Right cardiac atrium (tissue), 5 donors: Measurements from ENCODE around the gene PSMD12. TPM values are rescaled to one million over a fixed set of nuclear protein-coding genes. Genes with fewer than 3 reads are reported as not detected.
"Not testable (repeated sequence)": the region's sequence is repeated elsewhere in the genome, so short reads cannot be mapped to it uniquely, and the experiment has no call there.

Source experiments
- ATAC-seq, 2 donors: fragments of 200-7000 bp; cut with Tn5 transposase; one replicate each; pipeline versions ENCODE4 v1.8.0 to v1.9.1; 2020; ENCODE audit warnings: moderate library complexity in 2 of 2, mild to moderate bottlenecking in 1 of 2
- DNase-seq, 3 donors: peaks; one replicate each; pipeline ENCODE4 v3.0.0-alpha.2; 2020
- H3K27ac ChIP-seq: one replicate; pipeline ENCODE4 v1.5.1; 2013; ENCODE audit warnings: mild to moderate bottlenecking, low read length, control low read depth, moderate library complexity
- H3K27me3 ChIP-seq: one replicate; pipeline ENCODE4 v1.6.1; 2013; ENCODE audit not compliant: control insufficient read depth, insufficient read depth
- H3K4me1 ChIP-seq: one replicate; pipeline ENCODE4 v1.6.1; 2013; ENCODE audit warnings: low read length; ENCODE audit not compliant: control insufficient read depth, insufficient read depth
- H3K4me3 ChIP-seq: one replicate; pipeline ENCODE4 v1.5.1; 2013; ENCODE audit warnings: low read length, control low read depth
- H3K9me3 ChIP-seq: one replicate; pipeline ENCODE4 v1.6.1; 2013; ENCODE audit warnings: low read length; ENCODE audit not compliant: control insufficient read depth
- WGBS: extraction: QIAGEN DNeasy Blood & Tissue Kit; methylation state at CpG from one replicate; pipeline ENCODE4 v1.1.7; 2013; 5-methylcytosine and 5-hydroxymethylcytosine counted together
- intact Hi-C, 4 donors: fragments of 100-400 bp; cut with DNase I; formaldehyde crosslinking; loops; one replicate each; pipeline versions ENCODE4 v1.11.0 to v1.14.0; 2022 to 2023
- polyA plus RNA-seq: library from polyadenylated mRNA; stranded (reverse); fragments of 200-250 nt; gene quantifications from one replicate; pipeline ENCODE4 v1.2.3, GENCODE V29; 2013
- total RNA-seq, 4 donors: library from RNA; stranded (reverse); fragmentation: NEBNext Ultra II Directional; extraction: Animal tissue kit (Norgen Biotek cat#: 25700); gene quantifications; one replicate each; pipeline ENCODE4 v1.2.1, GENCODE V29; 2021
- donor health status: healthy with polysubstance abuse.
- donor health status: DM: no; HTN: yes; CAD: no.
- donor health status: DM: no; HTN: no; CAD: no.
- donor health status: DM: no; HTN: yes; CAD: no; lungs with severe emphysema.
- donor health status: DM: yes; HTN: yes; CAD: no.

The PSMD12 gene
- total and polyA plus RNA-seq, 5 donors, result 26.7 to 59.5 (median 49.6) TPM

GRCh38 chr17:67401598-67402504 is 35.5 kb upstream of the PSMD12 start:
- WGBS, result 90% methylated on average over 16 of the region's 16 CpGs
- intact Hi-C loops, result no loop called here
- Histone ChIP-seq H3K9me3 (no peaks in the 10 kb centered on the region), H3K27ac (no peak overlapping the region), H3K4me3 (no peak overlapping the region), H3K4me1 (peaks cover 3% of the 10 kb centered on the region), H3K27me3 (no peaks in the 10 kb centered on the region)
- no peak for ATAC-seq
- no peak for DNase-seq

GRCh38 chr17:67401106-67401505 is 34.7 kb upstream of the PSMD12 start:
- no peaks in the 10 kb centered on the region for H3K9me3 ChIP-seq
- ATAC-seq (no peak), DNase-seq (no peak)
- no peak overlapping the region for H3K27ac ChIP-seq
- no peaks in the 10 kb centered on the region for H3K27me3 ChIP-seq
- 93% methylated on average over 9 of the region's 9 CpGs for WGBS
- H3K4me3 ChIP-seq, result no peak overlapping the region
- intact Hi-C loops, result no loop called here
- peaks cover 3% of the 10 kb centered on the region for H3K4me1 ChIP-seq

- Histone ChIP-seq H3K4me1 (peaks cover 3% of the 10 kb centered on the region), H3K27me3 (no peaks in the 10 kb centered on the region), H3K9me3 (no peaks in the 10 kb centered on the region), H3K27ac (peak overlapping the region; percentile 13), H3K4me3 (no peak overlapping the region)
- 14% methylated on average over 6 of the region's 6 CpGs for WGBS
- no peak for DNase-seq
- intact Hi-C loops, result no loop called here
- ATAC-seq, result peak; percentile 21 to 24
Measured at GRCh38 chr17:67400193-67400592, 33.8 kb upstream of the PSMD12 start.

- H3K27ac ChIP-seq, result peak overlapping the region; percentile 13
- no peak for ATAC-seq
- no peak for DNase-seq
- H3K9me3 ChIP-seq, result no peaks in the 10 kb centered on the region
- H3K27me3 ChIP-seq, result no peaks in the 10 kb centered on the region
- intact Hi-C loops, result no loop called here
- H3K4me3 ChIP-seq, result no peak overlapping the region
- H3K4me1 ChIP-seq, result peaks cover 3% of the 10 kb centered on the region
- 90% methylated on average over 3 of the region's 3 CpGs for WGBS
Measured at GRCh38 chr17:67399676-67400075, 33.3 kb upstream of the PSMD12 start.

- WGBS, result 96% methylated on average over 9 of the region's 9 CpGs
- Histone ChIP-seq H3K9me3 (no peaks in the 10 kb centered on the region), H3K27me3 (no peaks in the 10 kb centered on the region), H3K4me1 (peaks cover 9% of the 10 kb centered on the region), H3K4me3 (no peak overlapping the region), H3K27ac (no peak overlapping the region)
- ATAC-seq (no peak), DNase-seq (no peak)
- intact Hi-C loops, result loop anchor here in 1 of 4 donors (5.0 kb wide), 1 partner anchor 73 kb away; no protein-coding TSS in a partner anchor
Measured at GRCh38 chr17:67393809-67394397, 27.5 kb upstream of the PSMD12 start.

GRCh38 chr17:67392111-67392510 is 25.7 kb upstream of the PSMD12 start:
- 98% methylated on average over 6 of the region's 6 CpGs for WGBS
- Histone ChIP-seq H3K9me3 (no peaks in the 10 kb centered on the region), H3K27ac (no peak overlapping the region), H3K4me3 (no peak overlapping the region), H3K4me1 (peaks cover 9% of the 10 kb centered on the region), H3K27me3 (no peaks in the 10 kb centered on the region)
- ATAC-seq (no peak), DNase-seq (no peak)
- intact Hi-C loops, result loop anchor here in 1 of 4 donors (5.0 kb wide), 1 partner anchor 75 kb away; no protein-coding TSS in a partner anchor

- intact Hi-C loops, result loop anchor here in 1 of 4 donors (5.0 kb wide), 1 partner anchor 76 kb away; no protein-coding TSS in a partner anchor
- 54% methylated on average over 9 of the region's 9 CpGs for WGBS
- Histone ChIP-seq H3K4me1 (peaks cover 9% of the 10 kb centered on the region), H3K4me3 (no peak overlapping the region), H3K27ac (peak overlapping the region; percentile 52), H3K9me3 (no peaks in the 10 kb centered on the region), H3K27me3 (no peaks in the 10 kb centered on the region)
- peak; percentile 63 to 78 (median 67) for DNase-seq
- peak; percentile 86 to 93 for ATAC-seq
Measured at GRCh38 chr17:67390646-67391361, 24.4 kb upstream of the PSMD12 start.

GRCh38 chr17:67390006-67390645 is 23.7 kb upstream of the PSMD12 start:
- Histone ChIP-seq H3K27me3 (no peaks in the 10 kb centered on the region), H3K4me1 (peaks cover 9% of the 10 kb centered on the region), H3K9me3 (no peaks in the 10 kb centered on the region), H3K4me3 (no peak overlapping the region), H3K27ac (peak overlapping the region; percentile 52)
- DNase-seq, result no peak
- 68% methylated on average over 6 of the region's 6 CpGs for WGBS
- ATAC-seq, result peak; percentile 25 to 35
- intact Hi-C loops, result loop anchor here in 1 of 4 donors (5.0 kb wide), 1 partner anchor 77 kb away; no protein-coding TSS in a partner anchor

GRCh38 chr17:67388986-67389385 is 22.6 kb upstream of the PSMD12 start:
- intact Hi-C loops, result no loop called here
- DNase-seq (no peak), ATAC-seq (no peak)
- 90% methylated on average over 4 of the region's 4 CpGs for WGBS
- Histone ChIP-seq H3K27ac (no peak overlapping the region), H3K4me1 (peaks cover 9% of the 10 kb centered on the region), H3K4me3 (no peak overlapping the region), H3K9me3 (no peaks in the 10 kb centered on the region), H3K27me3 (no peaks in the 10 kb centered on the region)

GRCh38 chr17:67388536-67388935 is 22.2 kb upstream of the PSMD12 start:
- DNase-seq, H3K4me3 ChIP-seq, H3K27ac ChIP-seq, H3K4me1 ChIP-seq, H3K27me3 ChIP-seq, H3K9me3 ChIP-seq, intact Hi-C loops, ATAC-seq: not testable (repeated sequence)
- WGBS, result 96% methylated on average over 10 of the region's 10 CpGs
